Measurements from ENCODE around the gene SSR1. TPM values are rescaled to one million over a fixed set of nuclear protein-coding genes. Genes with fewer than 3 reads are reported as not detected.
A peak's percentile ranks its signal among the peaks of the same experiment; 100 is the strongest.
"Not testable (repeated sequence)": the region's sequence is repeated elsewhere in the genome, so short reads cannot be mapped to it uniquely, and the experiment has no call there.

The SSR1 gene
- total and polyA plus RNA-seq, 7 experiments from 2014 or later: 75.0 to 204 (median 130) TPM

DNA sequence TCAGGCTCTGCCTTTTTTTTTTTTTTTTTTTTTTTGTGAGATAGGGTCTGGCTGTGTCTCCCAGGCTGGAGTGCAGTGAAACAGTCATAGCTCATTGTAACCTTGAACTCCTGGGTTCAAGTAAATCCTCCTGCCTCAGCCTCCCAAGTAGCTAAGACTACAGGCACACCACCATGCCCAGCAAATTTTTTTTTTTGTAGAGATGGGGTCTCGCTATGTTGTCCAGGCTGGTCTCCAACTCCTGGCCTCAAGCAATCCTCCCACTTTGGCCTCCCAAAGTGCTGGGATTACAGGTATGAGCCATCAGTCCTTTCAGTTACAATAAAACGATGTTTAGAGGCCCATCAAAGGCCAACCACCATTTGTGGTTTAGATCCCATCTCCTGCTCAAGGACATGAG is 6.4 kb upstream of the SSR1 start:
- intact Hi-C loops (cut with micrococcal nuclease); POLR2A ChIA-PET; H3K36me3 ChIP-seq (ENCODE audit: control insufficient read depth in 2 of 3, insufficient read depth in 3 of 3, low read length in 3 of 3); H3K27me3 ChIP-seq (ENCODE audit: control insufficient read depth in 2 of 2, insufficient read depth in 2 of 2, low read length in 2 of 2); H3K4me1 Mint-ChIP-seq; H3K36me3 Mint-ChIP-seq; H3K9me3 ChIP-seq (ENCODE audit: control insufficient read depth in 2 of 3, low read length in 3 of 3); H3K27ac ChIP-seq (ENCODE audit: low read depth, low read length); H3K4me1 ChIP-seq (ENCODE audit: control insufficient read depth in 2 of 2, insufficient read depth in 2 of 2, low read length in 2 of 2); ATAC-seq; H3K4me3 ChIP-seq (ENCODE audit: low read length); H3K4me3 Mint-ChIP-seq; DNase-seq; H3K9me3 Mint-ChIP-seq: not testable (repeated sequence)
- Mint-ChIP-seq H3K27me3 (peaks cover 0 to 19% (median 5%) of the 10 kb centered on the region in 5 donors), H3K27ac (peak overlapping the region in 1 of 9 donors; percentile 0)
- CTCF ChIA-PET: interaction anchor here (0.7 kb wide), 1 partner anchor 283 kb away, joined by 3 read pairs; no protein-coding TSS in a partner anchor

DNA sequence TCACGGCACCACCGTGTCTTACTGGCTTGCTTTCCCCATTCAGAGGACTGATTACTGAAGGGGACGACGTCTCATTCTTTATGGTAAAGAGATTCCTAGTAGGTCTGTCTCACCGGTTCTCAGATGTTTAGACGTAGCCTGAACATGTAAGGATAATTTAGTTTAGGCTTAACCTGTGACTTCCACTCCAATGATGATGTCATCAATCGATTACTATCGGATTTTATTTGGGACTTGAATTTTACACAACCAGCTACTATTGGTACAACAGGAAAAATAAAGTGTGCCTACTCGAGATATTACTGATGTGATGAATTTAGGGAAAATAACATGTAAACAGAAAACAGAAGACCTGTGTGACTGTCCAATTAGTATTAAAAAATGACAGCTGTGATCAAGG is 4.5 kb upstream of the SSR1 start:
- CTCF ChIA-PET: no interaction called here
- no peaks in the 10 kb centered on the region for H3K27me3 ChIP-seq (ENCODE audit: control insufficient read depth in 2 of 2, insufficient read depth in 2 of 2, low read length in 2 of 2)
- ATAC-seq: no peak
- intact Hi-C loops (cut with micrococcal nuclease): no loop called here
- POLR2A ChIA-PET: no interaction called here
- H3K4me1 ChIP-seq (ENCODE audit: control insufficient read depth in 2 of 2, insufficient read depth in 2 of 2, low read length in 2 of 2): peaks cover 6 to 7% of the 10 kb centered on the region in 2 donors
- H3K9me3 ChIP-seq (ENCODE audit: control insufficient read depth in 2 of 3, low read length in 3 of 3): no peaks in the 10 kb centered on the region
- no peak overlapping the region for H3K27ac ChIP-seq (ENCODE audit: low read depth, low read length)
- Mint-ChIP-seq H3K27ac (peak overlapping the region in 1 of 9 donors; percentile 15), H3K4me1 (peaks cover 5 to 20% (median 14%) of the 10 kb centered on the region in 7 donors), H3K27me3 (peaks cover 0 to 10% (median 0%) of the 10 kb centered on the region in 5 donors), H3K4me3 (peak overlapping the region in 1 of 10 donors; percentile 13), H3K9me3 (no peaks in the 10 kb centered on the region), H3K36me3 (no peaks in the 10 kb centered on the region)
- no peak overlapping the region for H3K4me3 ChIP-seq (ENCODE audit: low read length)
- peaks cover 0 to 5% (median 0%) of the 10 kb centered on the region in 3 experiments for H3K36me3 ChIP-seq (ENCODE audit: control insufficient read depth in 2 of 3, insufficient read depth in 3 of 3, low read length in 3 of 3)
- DNase-seq: no peak

DNA sequence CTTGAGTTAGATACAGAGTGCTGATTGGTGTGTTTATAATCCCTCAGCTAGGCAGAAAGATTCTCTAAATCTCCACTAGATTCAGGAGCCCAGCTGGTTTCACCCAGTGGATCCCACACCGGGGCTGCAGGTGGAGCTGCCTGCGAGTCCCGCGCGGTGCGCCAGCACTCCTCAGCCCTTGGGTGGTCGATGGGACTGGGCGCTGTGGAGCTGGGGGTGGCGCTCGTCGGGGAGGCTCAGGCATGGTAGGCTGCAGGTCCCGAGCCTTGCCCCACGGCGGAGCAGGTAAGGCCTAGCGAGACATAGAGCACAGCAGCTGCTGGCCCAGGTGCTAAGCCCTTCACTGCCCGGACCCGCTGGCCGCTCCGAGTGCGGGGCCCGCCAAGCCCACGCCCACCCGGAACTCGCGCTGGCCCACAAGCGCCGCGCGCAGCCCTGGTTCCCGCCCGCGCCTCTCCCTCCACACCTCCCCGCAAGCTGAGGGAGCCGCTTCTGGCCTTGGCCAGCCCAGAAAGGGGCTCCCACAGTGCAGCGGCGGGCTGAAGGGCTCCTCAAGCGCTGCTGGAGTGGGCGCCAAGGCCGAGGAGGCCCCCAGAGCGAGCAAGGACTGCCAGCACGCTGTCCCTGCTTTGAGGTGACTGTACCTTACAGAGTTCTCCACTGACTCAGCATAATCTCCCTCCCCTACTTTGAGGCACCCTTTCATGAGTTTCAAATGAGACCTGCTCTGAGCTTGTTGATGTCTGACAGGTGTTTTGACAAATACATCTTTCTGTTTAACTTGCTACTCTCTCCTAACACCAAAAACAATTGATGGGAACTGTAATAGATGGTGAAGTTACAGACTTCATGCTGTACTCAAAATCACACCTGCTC is 3.9 kb upstream of the SSR1 start:
- peaks cover 6 to 8% of the 10 kb centered on the region in 2 donors for H3K4me1 ChIP-seq (ENCODE audit: control insufficient read depth in 2 of 2, insufficient read depth in 2 of 2, low read length in 2 of 2)
- POLR2A ChIA-PET: interaction anchor here (1.0 kb wide), 1 partner anchor 73 kb away, joined by 4 read pairs; the partner anchor contains the start of genes CAGE1 and RIOK1

DNA sequence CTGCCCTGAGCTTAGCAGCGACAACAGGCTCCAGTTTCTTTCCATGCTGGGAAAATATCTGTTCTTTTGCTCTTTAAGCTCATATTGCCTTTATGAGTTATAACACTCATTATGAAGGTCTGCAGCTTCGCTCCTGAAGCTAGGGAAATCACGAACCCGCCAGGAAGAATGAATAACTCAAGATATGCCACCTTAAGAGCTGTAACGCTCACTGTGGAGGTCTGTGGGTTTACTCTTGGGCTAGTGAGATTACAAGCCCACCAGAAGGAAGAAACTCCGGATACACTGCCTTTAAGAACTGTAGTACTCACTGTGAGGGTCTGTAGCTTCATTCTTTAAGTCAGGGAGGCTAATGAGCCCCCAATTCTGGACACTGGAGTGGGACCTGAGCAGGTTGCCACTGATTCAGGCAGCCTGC is 3.0 kb upstream of the SSR1 start:
- Histone ChIP-seq H3K9me3 (ENCODE audit: control insufficient read depth in 2 of 3, low read length in 3 of 3) (no peaks in the 10 kb centered on the region), H3K36me3 (ENCODE audit: control insufficient read depth in 2 of 3, insufficient read depth in 3 of 3, low read length in 3 of 3) (peaks cover 0 to 7% (median 0%) of the 10 kb centered on the region in 3 experiments), H3K27ac (ENCODE audit: low read depth, low read length) (no peak overlapping the region), H3K4me1 (ENCODE audit: control insufficient read depth in 2 of 2, insufficient read depth in 2 of 2, low read length in 2 of 2) (peaks cover 6 to 18% of the 10 kb centered on the region in 2 donors), H3K27me3 (ENCODE audit: control insufficient read depth in 2 of 2, insufficient read depth in 2 of 2, low read length in 2 of 2) (no peaks in the 10 kb centered on the region), H3K4me3 (ENCODE audit: low read length) (no peak overlapping the region)
- peak overlapping the region in 1 of 10 donors; percentile 70 for H3K4me3 Mint-ChIP-seq
- intact Hi-C loops (cut with micrococcal nuclease): no loop called here
- peaks cover 0 to 7% (median 0%) of the 10 kb centered on the region in 5 donors for H3K27me3 Mint-ChIP-seq
- H3K9me3 Mint-ChIP-seq: no peaks in the 10 kb centered on the region
- ATAC-seq (no peak), DNase-seq (no peak)
- peaks cover 0 to 10% (median 0%) of the 10 kb centered on the region in 5 donors for H3K36me3 Mint-ChIP-seq
- H3K27ac Mint-ChIP-seq: no peak overlapping the region
- CTCF ChIA-PET: interaction anchor here (0.6 to 0.9 kb wide), 3 partner anchors 13 to 74 kb away, joined by 3 to 4 read pairs (median 3); partner anchors contain the start of genes CAGE1 and RIOK1
- H3K4me1 Mint-ChIP-seq: peaks cover 14 to 35% (median 27%) of the 10 kb centered on the region in 7 donors
- POLR2A ChIA-PET: interaction anchor here (1.0 to 1.3 kb wide), 2 partner anchors 10 to 74 kb away, joined by 3 to 4 read pairs; partner anchors contain the start of genes CAGE1 and RIOK1

More for the DNA sequence above, 3.9 kb upstream of the SSR1 start:
- ATAC-seq (no peak), DNase-seq (no peak)
- H3K4me3 Mint-ChIP-seq: peak overlapping the region in 1 of 10 donors; percentile 13
- H3K27me3 Mint-ChIP-seq: peaks cover 0 to 8% (median 0%) of the 10 kb centered on the region in 5 donors
- peaks cover 0 to 4% (median 0%) of the 10 kb centered on the region in 5 donors for H3K36me3 Mint-ChIP-seq
- H3K27ac Mint-ChIP-seq: peak overlapping the region in 1 of 9 donors; percentile 15
- H3K27ac ChIP-seq (ENCODE audit: low read depth, low read length): no peak overlapping the region
- H3K9me3 Mint-ChIP-seq: no peaks in the 10 kb centered on the region
- CTCF ChIA-PET: interaction anchor here (0.6 to 0.7 kb wide), 2 partner anchors 12 to 59 kb away, joined by 3 to 4 read pairs; no protein-coding TSS in a partner anchor
- H3K27me3 ChIP-seq (ENCODE audit: control insufficient read depth in 2 of 2, insufficient read depth in 2 of 2, low read length in 2 of 2): no peaks in the 10 kb centered on the region
- H3K4me1 Mint-ChIP-seq: peaks cover 10 to 26% (median 18%) of the 10 kb centered on the region in 7 donors
- peaks cover 0 to 7% (median 0%) of the 10 kb centered on the region in 3 experiments for H3K36me3 ChIP-seq (ENCODE audit: control insufficient read depth in 2 of 3, insufficient read depth in 3 of 3, low read length in 3 of 3)
- no peaks in the 10 kb centered on the region for H3K9me3 ChIP-seq (ENCODE audit: control insufficient read depth in 2 of 3, low read length in 3 of 3)
- intact Hi-C loops (cut with micrococcal nuclease): no loop called here
- H3K4me3 ChIP-seq (ENCODE audit: low read length): no peak overlapping the region

DNA sequence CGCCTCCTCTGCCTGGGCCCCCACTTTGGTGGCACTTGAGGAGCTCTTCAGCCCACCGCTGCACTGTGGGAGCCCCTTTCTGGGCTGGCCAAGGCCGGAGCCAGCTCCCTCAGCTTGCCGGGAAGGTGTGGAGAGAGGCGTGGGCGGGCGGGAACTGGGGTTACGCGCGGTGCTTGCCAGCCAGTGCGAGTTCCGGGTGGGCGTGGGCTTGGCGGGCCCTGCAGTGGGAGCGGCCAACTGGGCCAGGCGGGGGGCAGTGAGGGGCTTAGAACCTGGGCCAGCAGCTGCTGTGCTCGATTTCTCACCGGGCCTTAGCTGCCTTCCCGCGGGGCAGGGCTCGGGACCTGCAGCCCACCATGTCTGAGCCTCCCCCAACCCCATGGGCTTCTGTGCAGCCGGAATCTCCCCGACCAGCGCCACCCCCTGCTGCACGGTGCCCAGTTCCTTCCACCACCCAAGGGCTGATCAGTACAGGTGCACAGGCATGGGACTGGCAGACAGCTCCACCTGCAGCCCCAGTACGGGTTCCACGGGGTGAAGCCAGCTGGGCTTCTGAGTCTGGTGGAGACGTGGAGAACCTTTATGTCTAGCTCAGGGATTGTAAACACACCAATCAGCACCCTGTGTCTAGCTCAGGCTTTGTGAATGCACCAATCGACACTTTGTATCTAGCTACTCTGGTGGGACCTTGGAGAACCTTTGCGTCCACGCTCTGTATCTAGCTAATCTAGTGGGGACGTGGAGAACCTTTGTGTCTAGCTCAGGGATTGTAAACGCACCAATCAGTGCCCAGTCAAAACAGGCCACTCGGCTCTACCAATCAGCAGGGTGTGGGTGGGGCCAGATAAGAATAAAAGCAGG is 2.3 kb upstream of the SSR1 start:
- Mint-ChIP-seq H3K27ac (peak overlapping the region in 1 of 9 donors; percentile 93), H3K4me3 (peak overlapping the region in 4 of 10 donors; percentile 43 to 98 (median 64)), H3K4me1 (peaks cover 14 to 41% (median 29%) of the 10 kb centered on the region in 7 donors), H3K36me3 (peaks cover 0 to 13% (median 0%) of the 10 kb centered on the region in 5 donors)
- H3K9me3 ChIP-seq (ENCODE audit: control insufficient read depth in 2 of 3, low read length in 3 of 3); H3K27me3 ChIP-seq (ENCODE audit: control insufficient read depth in 2 of 2, insufficient read depth in 2 of 2, low read length in 2 of 2); intact Hi-C loops (cut with micrococcal nuclease); H3K36me3 ChIP-seq (ENCODE audit: control insufficient read depth in 2 of 3, insufficient read depth in 3 of 3, low read length in 3 of 3); H3K27me3 Mint-ChIP-seq; ATAC-seq; H3K4me3 ChIP-seq (ENCODE audit: low read length); H3K9me3 Mint-ChIP-seq; H3K27ac ChIP-seq (ENCODE audit: low read depth, low read length); DNase-seq: not testable (repeated sequence)
- H3K4me1 ChIP-seq (ENCODE audit: control insufficient read depth in 2 of 2, insufficient read depth in 2 of 2, low read length in 2 of 2): peaks cover 6 to 19% of the 10 kb centered on the region in 2 donors
- ChIA-PET CTCF (interaction anchor here (0.7 to 0.9 kb wide), 2 partner anchors 14 to 74 kb away, joined by 3 to 4 read pairs; partner anchors contain the start of genes CAGE1 and RIOK1), POLR2A (interaction anchor here (1.0 to 1.5 kb wide), 3 partner anchors 9 to 74 kb away, joined by 3 to 4 read pairs (median 4); partner anchors contain the start of genes CAGE1 and RIOK1)

DNA sequence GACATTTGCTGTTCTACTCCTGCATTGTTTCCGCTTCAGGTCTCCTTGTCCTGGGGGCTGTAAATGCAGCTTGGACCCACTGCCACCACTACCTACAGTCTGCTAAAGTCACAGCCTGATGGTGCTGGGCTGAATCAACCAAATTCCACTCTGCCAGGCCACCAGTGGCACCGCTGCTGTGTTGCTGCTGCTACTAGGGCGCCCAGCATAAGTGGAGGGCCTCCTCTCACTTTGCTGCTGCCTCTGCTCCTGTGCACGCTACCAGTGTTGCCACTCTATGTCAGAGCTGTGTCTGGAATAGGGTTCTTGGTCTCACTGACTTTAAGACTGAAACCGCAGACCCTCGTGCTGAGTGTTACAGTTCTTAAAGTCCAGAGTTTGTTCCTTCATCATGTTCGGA is 1.4 kb upstream of the SSR1 start:
- intact Hi-C loops (cut with micrococcal nuclease): loop anchor here in 1 of 2 donors (5.0 kb wide), 2 partner anchors 598 to 788 kb away; partner anchors contain the start of genes EEF1E1 and TXNDC5
- no peaks in the 10 kb centered on the region for H3K27me3 Mint-ChIP-seq
- H3K9me3 Mint-ChIP-seq: peaks cover 0 to 4% (median 0%) of the 10 kb centered on the region in 11 donors
- no peaks in the 10 kb centered on the region for H3K9me3 ChIP-seq (ENCODE audit: control insufficient read depth in 2 of 3, low read length in 3 of 3)
- peak overlapping the region in 8 of 9 donors; percentile 33 to 93 (median 88) for H3K27ac Mint-ChIP-seq
- DNase-seq: no peak
- peaks cover 0 to 22% (median 5%) of the 10 kb centered on the region in 5 donors for H3K36me3 Mint-ChIP-seq
- ChIA-PET POLR2A (interaction anchor here (1.0 to 1.5 kb wide), 4 partner anchors 9 to 198 kb away, joined by 3 to 4 read pairs (median 4); no protein-coding TSS in a partner anchor), CTCF (no interaction called here)
- no peak overlapping the region for H3K4me3 ChIP-seq (ENCODE audit: low read length)
- H3K36me3 ChIP-seq (ENCODE audit: control insufficient read depth in 2 of 3, insufficient read depth in 3 of 3, low read length in 3 of 3): peaks cover 0 to 11% (median 3%) of the 10 kb centered on the region in 3 experiments
- no peaks in the 10 kb centered on the region for H3K27me3 ChIP-seq (ENCODE audit: control insufficient read depth in 2 of 2, insufficient read depth in 2 of 2, low read length in 2 of 2)
- peak overlapping the region; percentile 9 to 98 (median 76) for H3K4me3 Mint-ChIP-seq
- no peak overlapping the region for H3K27ac ChIP-seq (ENCODE audit: low read depth, low read length)
- H3K4me1 ChIP-seq (ENCODE audit: control insufficient read depth in 2 of 2, insufficient read depth in 2 of 2, low read length in 2 of 2): peaks cover 6 to 19% of the 10 kb centered on the region in 2 donors
- peaks cover 18 to 50% (median 38%) of the 10 kb centered on the region in 7 donors for H3K4me1 Mint-ChIP-seq
- ATAC-seq: no peak
